GM21723 (cell line): ENCODE data around the gene DRG1.
"Not testable (repeated sequence)": the region's sequence is repeated elsewhere in the genome, so short reads cannot be mapped to it uniquely, and the experiment has no call there.

ENCODE experiments used
- ATAC-seq: cut with Tn5 transposase; IDR thresholded peaks from one replicate; pipeline ENCODE4 v1.9.1; 2021; ENCODE audit warnings: mild to moderate bottlenecking, moderate library complexity; ENCODE audit not compliant: unreplicated experiment

DRG1 gene, protein sequence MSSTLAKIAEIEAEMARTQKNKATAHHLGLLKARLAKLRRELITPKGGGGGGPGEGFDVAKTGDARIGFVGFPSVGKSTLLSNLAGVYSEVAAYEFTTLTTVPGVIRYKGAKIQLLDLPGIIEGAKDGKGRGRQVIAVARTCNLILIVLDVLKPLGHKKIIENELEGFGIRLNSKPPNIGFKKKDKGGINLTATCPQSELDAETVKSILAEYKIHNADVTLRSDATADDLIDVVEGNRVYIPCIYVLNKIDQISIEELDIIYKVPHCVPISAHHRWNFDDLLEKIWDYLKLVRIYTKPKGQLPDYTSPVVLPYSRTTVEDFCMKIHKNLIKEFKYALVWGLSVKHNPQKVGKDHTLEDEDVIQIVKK

GRCh38 chr22:31399211-31400022 lies at the start of gene DRG1:
TSS of gene DRG1 (plus strand) at chr22:31399604. CDS start at chr22:31399684, 80 bp downstream.
- peak; percentile 98 for ATAC-seq

DNA sequence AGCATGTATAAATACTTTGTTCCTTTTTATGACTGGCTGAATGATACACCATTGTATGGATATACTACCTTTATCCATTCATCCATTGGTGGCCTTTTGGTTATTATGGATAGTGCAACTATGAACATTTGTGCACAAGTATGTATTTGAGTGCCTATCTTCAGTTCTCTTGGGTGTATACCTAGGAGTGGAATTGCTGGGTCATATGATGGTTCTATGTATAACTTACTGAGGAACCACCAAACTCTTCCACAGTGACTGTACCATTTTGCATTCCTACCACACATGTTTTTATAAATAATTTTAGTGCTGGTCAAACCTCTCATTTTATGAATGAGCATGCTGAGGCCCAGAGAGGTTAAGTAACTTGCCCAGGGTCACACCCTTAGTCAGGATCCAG lies 49.4 kb upstream of the DRG1 start:
- ATAC-seq = no peak

DNA sequence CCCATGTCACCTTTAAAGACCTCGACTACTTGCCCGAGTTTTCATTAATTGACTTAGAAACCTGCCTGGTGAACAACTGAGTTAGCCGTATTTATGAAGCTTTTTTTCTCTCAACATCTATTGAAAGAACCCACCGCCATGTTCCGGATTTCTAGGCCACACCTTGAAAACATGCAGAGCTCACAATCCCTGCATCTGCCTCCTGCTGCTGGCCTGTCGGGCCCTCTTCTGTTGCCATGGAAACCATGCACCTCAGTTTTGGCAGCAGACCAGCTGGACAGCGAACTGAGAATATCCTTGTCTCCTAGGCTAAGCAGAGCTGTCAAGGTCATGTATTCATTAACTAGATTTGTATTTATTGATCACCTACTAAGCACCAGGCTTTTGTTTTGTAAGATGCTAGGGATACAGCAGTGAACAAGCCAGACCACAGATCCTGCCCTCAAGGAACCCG lies 49.0 kb upstream of the DRG1 start:
- no peak for ATAC-seq

GRCh38 chr22:31354515-31354914 lies 44.9 kb upstream of the DRG1 start:
- no peak for ATAC-seq

- ATAC-seq = no peak
Measured at GRCh38 chr22:31360029-31360428, 39.4 kb upstream of the DRG1 start.

DNA sequence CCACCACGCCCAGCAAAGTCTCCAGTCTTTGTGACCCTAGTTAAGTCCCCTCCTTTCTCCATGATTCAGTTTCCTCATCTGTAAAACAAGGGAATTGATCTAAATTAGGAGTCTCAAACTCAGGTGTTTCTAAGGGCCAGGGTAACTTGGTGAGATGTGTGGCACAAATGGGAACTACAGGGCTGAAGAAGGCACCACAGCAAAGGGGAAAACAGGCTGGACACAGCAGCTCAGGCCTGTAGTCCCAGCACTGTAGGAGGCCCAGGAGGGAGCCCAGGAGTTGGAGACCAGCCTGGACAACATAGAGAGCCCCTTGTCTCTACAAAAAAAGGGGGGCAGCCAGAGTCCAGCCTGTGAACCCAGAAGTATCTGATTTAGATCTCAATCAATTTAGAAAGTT lies 37.7 kb upstream of the DRG1 start:
- no peak for ATAC-seq

- no peak for ATAC-seq
Measured at GRCh38 chr22:31363885-31364465, 35.4 kb upstream of the DRG1 start.

GRCh38 chr22:31367426-31367825 lies 32.0 kb upstream of the DRG1 start:
- no peak for ATAC-seq

DNA sequence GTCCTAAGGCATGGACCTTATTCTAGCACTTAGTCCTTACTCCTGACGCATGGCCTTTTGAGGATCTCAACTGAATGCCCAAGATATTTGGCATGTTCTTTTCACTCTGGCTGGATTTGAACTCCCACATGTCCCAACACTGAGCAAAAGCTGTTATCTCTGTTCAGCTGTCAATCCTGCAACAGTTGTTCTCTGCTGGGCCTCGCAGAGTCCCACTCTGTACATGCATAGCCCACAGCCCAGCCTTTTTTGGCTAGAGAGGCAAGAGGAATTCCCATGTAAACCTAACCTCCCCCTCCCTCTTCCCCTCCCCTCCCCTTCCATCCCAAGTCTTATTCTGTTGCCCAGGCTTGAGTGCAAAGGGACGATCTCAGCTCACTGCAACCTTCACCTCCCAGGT lies 21.8 kb upstream of the DRG1 start:
- no peak for ATAC-seq

DNA sequence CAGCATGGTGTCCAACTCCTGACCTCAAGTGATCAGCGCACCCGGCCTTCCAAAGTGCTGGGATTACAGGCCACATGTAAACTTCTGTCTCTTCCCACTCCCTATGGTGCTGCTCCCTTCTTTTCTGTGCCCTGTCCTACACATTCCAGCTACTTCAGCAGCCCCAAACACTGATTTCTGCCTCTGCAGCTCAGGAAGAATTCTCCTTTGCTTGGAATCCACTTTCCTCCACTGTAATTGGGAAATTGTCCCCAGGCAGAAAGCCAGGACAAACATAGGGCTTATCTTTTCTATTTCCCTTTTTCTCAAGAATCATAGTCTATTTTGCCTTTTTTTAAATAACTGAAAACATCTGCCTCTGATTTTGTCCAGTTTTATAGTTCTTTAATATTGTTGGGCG lies 21.3 kb upstream of the DRG1 start:
- no peak for ATAC-seq

- not testable (repeated sequence) for ATAC-seq
Measured at GRCh38 chr22:31378651-31379050, 20.8 kb upstream of the DRG1 start.

- ATAC-seq = no peak
Measured at GRCh38 chr22:31393893-31394292, 5.5 kb upstream of the DRG1 start.

- ATAC-seq = no peak
Measured at GRCh38 chr22:31394326-31394725, 5.1 kb upstream of the DRG1 start.

DNA sequence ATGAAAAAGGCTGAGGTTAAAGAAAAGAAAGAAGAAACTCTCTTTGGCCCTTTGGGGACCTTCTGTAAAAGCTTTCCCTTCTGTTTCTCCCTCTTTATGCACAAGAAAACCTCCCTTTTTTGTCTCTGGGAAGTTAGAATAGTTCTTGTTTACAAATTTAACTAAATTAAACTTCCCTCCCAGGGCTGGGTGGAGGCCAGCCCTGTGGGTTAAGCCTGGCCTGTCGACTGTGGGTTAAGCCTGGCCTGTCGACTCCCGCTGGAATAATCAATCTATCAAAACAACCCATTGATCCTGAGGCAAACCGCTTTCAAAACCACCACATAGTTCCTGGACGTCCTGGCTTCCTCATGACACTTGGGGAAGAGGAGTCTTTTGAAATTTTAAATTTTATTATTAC lies 1.2 kb upstream of the DRG1 start:
- no peak for ATAC-seq

DNA sequence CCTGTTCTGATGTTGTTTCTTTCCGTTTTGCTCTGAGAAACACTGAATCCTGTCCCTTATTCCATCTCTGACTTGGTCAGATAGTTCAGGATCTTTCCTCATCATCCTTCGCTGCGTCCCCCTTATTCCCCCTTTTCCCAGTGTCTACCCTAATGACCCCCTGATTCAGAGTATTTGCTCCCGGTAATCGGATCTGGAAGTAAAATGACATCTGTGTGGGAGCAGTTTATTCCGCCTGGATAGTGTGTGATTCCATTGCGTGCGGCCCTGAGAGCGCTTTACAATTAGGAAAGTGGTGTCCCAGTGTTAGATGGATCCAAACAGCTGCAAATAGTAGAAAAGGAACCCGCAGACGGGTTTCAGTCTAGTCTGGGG lies 606 bp downstream of the DRG1 start:
- no peak for ATAC-seq

GRCh38 chr22:31402350-31402749 lies 2.9 kb downstream of the DRG1 start:
- not testable (repeated sequence) for ATAC-seq

DNA sequence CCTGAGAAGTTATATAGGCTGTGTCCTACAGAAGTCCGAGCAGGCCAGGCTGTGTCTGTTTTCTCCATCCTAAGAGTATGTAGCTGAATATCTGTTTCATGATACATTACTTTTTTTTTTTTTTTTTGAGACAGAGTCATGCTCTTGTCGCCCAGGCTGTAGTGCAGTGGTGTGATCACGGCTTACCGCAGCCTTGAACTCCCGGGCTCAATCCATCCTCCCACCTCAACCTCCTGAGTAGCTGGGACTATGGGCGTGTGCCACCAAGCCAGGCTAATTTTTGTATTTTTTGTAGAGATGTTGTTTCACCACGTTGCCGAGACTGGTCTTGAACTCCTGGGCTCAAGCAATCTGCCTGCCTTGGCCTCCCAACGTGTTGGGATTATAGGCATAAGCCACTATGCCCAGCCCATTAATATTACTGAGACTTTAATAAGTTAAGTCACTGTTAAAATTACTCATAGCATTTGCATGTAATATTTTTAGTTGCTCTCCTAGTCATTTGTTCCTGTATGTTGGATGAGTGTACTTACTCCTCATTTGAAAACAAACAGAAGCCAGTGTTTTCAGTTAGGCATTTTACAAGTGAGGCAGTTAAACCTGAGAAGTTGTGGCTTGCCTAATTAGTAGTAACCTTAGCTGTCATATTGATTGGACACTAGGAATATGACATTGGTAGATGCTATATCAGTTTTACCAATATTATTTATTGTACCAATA lies 26.1 kb downstream of the DRG1 start:
- no peak for ATAC-seq

GRCh38 chr22:31431950-31432349 lies 32.5 kb downstream of the DRG1 start:
- no peak for ATAC-seq

- ATAC-seq = no peak
Measured at GRCh38 chr22:31436132-31436531, 36.7 kb downstream of the DRG1 start.

- no peak for ATAC-seq
Measured at GRCh38 chr22:31439808-31440207, 40.4 kb downstream of the DRG1 start.

GRCh38 chr22:31440681-31441080 lies 41.3 kb downstream of the DRG1 start:
- ATAC-seq = no peak
